CD4-positive, alpha-beta memory T cell (primary cell): Measurements from ENCODE around the gene NUDT16L1. TPM values are rescaled to one million over a fixed set of nuclear protein-coding genes. Genes with fewer than 3 reads are reported as not detected.

Source experiments
- CTCF ChIA-PET: fragments of 350-600 bp; sonication (Branson Sonifier 250); formaldehyde crosslinking; loops from one replicate; lab custom pipeline; 2021; ENCODE audit warnings: inconsistent platforms; ENCODE audit not compliant: partially characterized antibody; lab: Charles Lee
- POLR2A ChIA-PET: fragments of 350-600 bp; sonication (Branson Sonifier 250); formaldehyde crosslinking; loops from one replicate; lab custom pipeline; 2021; ENCODE audit not compliant: partially characterized antibody; lab: Charles Lee
- DNase-seq, 5 donors: peaks; one replicate each; pipeline versions ENCODE4 v3.0.0 to v3.0.0-alpha.2; 2020 to 2022; ENCODE audit warnings: mixed read lengths in 1 of 5
- H3K27ac ChIP-seq: one replicate; pipeline ENCODE4 v1.7.0; 2013; ENCODE audit warnings: low read depth, low read length
- H3K27me3 ChIP-seq: 2 replicates; pipeline ENCODE4 v1.7.0; 2013; ENCODE audit warnings: mild to moderate bottlenecking, low read length, moderate library complexity; ENCODE audit not compliant: insufficient read depth
- H3K36me3 ChIP-seq: 2 replicates; pipeline ENCODE4 v1.7.0; 2013; ENCODE audit warnings: mild to moderate bottlenecking, low read length, moderate library complexity; ENCODE audit not compliant: insufficient read depth
- H3K4me1 ChIP-seq: 2 replicates; pipeline ENCODE4 v1.7.0; 2013; ENCODE audit warnings: mild to moderate bottlenecking, low read length, moderate library complexity; ENCODE audit not compliant: insufficient read depth
- H3K4me3 ChIP-seq, 2 donors: one replicate each; pipeline ENCODE4 v1.7.0; 2013; ENCODE audit warnings: low read length in 2 of 2, mild to moderate bottlenecking in 1 of 2
- H3K9me3 ChIP-seq, 2 donors: one replicate each; pipeline ENCODE4 v1.7.0; 2013; ENCODE audit warnings: low read length in 2 of 2, control low read depth in 1 of 2; ENCODE audit not compliant: control insufficient read depth in 1 of 2
- H3K27ac Mint-ChIP-seq, 7 donors: one replicate each; pipeline ENCODE4 v1.8.0; 2020 to 2021; ENCODE audit warnings: mixed read lengths in 7 of 7, mild to moderate bottlenecking in 6 of 7, inconsistent platforms in 3 of 7, moderate library complexity in 3 of 7
- H3K27me3 Mint-ChIP-seq, 2 donors: one replicate each; pipeline ENCODE4 v1.8.0; 2020 to 2021; ENCODE audit warnings: mixed read lengths in 2 of 2
- H3K36me3 Mint-ChIP-seq, 2 donors: one replicate each; pipeline ENCODE4 v1.8.0; 2020 to 2021; ENCODE audit warnings: mixed read lengths in 2 of 2, inconsistent platforms in 1 of 2, mild to moderate bottlenecking in 1 of 2
- H3K4me1 Mint-ChIP-seq, 4 donors: one replicate each; pipeline ENCODE4 v1.8.0; 2020 to 2021; ENCODE audit warnings: mixed read lengths in 4 of 4, mild to moderate bottlenecking in 1 of 4
- H3K4me3 Mint-ChIP-seq, 8 donors: one replicate each; pipeline ENCODE4 v1.8.0; 2020 to 2021; ENCODE audit warnings: mixed read lengths in 8 of 8, mild to moderate bottlenecking in 7 of 8, moderate library complexity in 6 of 8, inconsistent platforms in 3 of 8
- H3K9me3 Mint-ChIP-seq, 8 donors: one replicate each; pipeline ENCODE4 v1.8.0; 2020 to 2021; ENCODE audit warnings: mixed read lengths in 8 of 8, mild to moderate bottlenecking in 5 of 8, inconsistent platforms in 3 of 8, moderate library complexity in 1 of 8
- intact Hi-C: fragments of 100-400 bp; cut with micrococcal nuclease; formaldehyde crosslinking; loops from one replicate; pipeline ENCODE4 v1.15.1; 2023
- polyA plus RNA-seq, 2 donors: library from polyadenylated mRNA; unstranded; fragments of 300-500 nt; fragmentation: Illumina TruSeq; gene quantifications; one replicate each; pipeline ENCODE4 v1.2.3, GENCODE V29; 2021
- total RNA-seq, 2 experiments: library from RNA; stranded (reverse); gene quantifications; one replicate each; pipeline ENCODE4 v1.2.3, GENCODE V29; 2021

NUDT16L1 gene
- total and polyA plus RNA-seq, 4 experiments from 2014 or later = 52.4 to 125 (median 66.9) TPM

DNA sequence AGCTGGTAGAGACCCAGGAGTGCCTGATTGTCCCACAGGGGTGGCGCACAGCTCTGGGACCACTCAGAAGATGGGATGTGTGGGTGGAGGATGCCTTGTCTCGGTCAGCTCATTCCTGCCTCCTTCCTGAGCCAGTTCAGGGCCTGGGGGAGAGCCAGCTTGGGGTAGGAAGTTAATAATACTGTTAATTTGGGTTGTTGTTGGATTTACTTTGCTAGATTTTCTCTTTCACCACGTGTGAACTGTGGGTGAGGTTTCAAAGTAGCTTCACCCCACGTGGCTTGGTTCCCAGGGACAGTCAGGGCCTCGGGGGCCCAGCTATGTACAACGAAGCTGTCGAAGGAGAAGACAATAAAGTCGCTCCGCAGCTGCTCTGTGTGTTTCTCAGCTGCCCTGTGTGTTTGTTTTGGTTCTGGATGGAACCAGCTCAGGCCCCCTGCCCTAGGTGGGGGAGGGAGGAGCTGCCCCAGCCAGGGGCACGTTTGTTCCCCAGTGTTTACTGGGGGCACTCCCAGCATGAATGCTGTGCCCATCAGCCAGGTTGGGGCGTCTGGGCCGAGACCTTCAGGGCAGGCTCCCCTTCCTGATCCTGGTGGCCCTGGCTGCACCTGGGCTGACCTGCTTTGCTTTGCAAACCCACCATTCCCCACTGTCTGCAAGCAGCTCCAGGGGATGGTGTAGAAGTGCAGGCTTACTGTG is 2.3 kb downstream of the NUDT16L1 start:
- no peak for DNase-seq
- H3K27ac ChIP-seq = no peak overlapping the region

DNA sequence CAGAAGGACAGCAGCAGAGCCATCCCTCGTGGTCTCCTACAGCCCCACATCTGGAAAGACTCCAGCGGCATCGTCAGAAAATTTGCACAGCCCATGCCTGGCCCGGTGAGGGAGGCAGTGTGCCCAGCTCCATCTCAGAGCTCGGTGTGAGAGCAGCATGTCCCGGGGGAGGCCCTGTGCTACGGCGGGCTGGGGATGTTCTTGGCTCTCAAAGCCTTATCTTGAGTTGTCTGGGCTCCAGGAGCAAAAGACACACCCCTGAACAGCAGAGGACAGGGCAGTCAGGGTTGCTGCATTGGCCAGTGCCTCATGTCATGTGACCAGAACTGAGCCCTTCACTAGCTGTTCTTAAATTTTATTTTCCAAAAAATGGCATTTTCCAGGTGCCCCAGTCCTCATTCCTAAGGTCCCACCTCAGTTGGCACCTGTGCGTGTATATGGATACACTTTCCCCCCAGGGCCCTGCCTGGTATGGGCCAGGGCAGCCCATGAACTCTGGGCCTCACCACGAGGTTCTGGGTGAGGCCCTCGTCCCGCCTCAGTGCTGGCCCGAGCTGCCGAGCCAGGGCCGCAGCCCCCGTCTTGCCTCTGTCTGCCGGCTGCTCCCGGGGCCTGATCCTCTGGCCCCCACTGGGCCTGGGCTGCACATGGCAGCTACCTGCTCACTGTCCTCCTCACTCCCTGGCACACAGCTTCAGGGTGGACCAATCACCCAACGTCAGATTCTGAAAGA is 3.0 kb downstream of the NUDT16L1 start:
- H3K4me1 Mint-ChIP-seq = peaks cover 0 to 25% (median 14%) of the 10 kb centered on the region in 4 donors
- peaks cover 10 to 29% of the 10 kb centered on the region in 2 donors for H3K36me3 Mint-ChIP-seq
- H3K4me1 ChIP-seq = peaks cover 30% of the 10 kb centered on the region
- no peaks in the 10 kb centered on the region for H3K9me3 ChIP-seq
- H3K9me3 Mint-ChIP-seq = no peaks in the 10 kb centered on the region
- peaks cover 33% of the 10 kb centered on the region for H3K36me3 ChIP-seq
- H3K27me3 Mint-ChIP-seq = no peaks in the 10 kb centered on the region
- H3K27me3 ChIP-seq = no peaks in the 10 kb centered on the region
- H3K4me3 ChIP-seq = no peak overlapping the region
- DNase-seq = no peak
- peak overlapping the region in 2 of 7 donors; percentile 32 to 59 for H3K27ac Mint-ChIP-seq
- CTCF ChIA-PET = interaction anchor here (1.1 to 1.4 kb wide), 3 partner anchors 9 to 79 kb away, joined by 3 to 4 read pairs (median 3); no protein-coding TSS in a partner anchor
- POLR2A ChIA-PET = interaction anchor here (1.1 to 6.1 kb wide), 9 partner anchors 10 to 106 kb away, joined by 3 to 40 read pairs (median 18); partner anchors contain the start of genes ANKS3, DNAAF8, MGRN1 and ROGDI
- H3K27ac ChIP-seq = no peak overlapping the region
- intact Hi-C loops = no loop called here
- peak overlapping the region in 4 of 8 donors; percentile 13 to 63 (median 42) for H3K4me3 Mint-ChIP-seq

More for the DNA sequence above, 2.3 kb downstream of the NUDT16L1 start:
- H3K4me1 ChIP-seq = peaks cover 27% of the 10 kb centered on the region
- H3K4me3 ChIP-seq = no peak overlapping the region
- H3K27ac Mint-ChIP-seq = peak overlapping the region in 5 of 7 donors; percentile 30 to 86 (median 61)
- CTCF ChIA-PET = interaction anchor here (0.5 to 1.4 kb wide), 4 partner anchors 9 to 79 kb away, joined by 3 to 4 read pairs (median 3); no protein-coding TSS in a partner anchor
- intact Hi-C loops = no loop called here
- POLR2A ChIA-PET = interaction anchor here (0.9 to 6.1 kb wide), 11 partner anchors 9 to 107 kb away, joined by 3 to 40 read pairs (median 8); partner anchors contain the start of genes ANKS3, DNAAF8, MGRN1 and ROGDI
- peaks cover 29% of the 10 kb centered on the region for H3K36me3 ChIP-seq
- peaks cover 0 to 25% (median 14%) of the 10 kb centered on the region in 4 donors for H3K4me1 Mint-ChIP-seq
- no peaks in the 10 kb centered on the region for H3K27me3 ChIP-seq
- H3K36me3 Mint-ChIP-seq = peaks cover 10 to 29% of the 10 kb centered on the region in 2 donors
- no peaks in the 10 kb centered on the region for H3K9me3 ChIP-seq
- peak overlapping the region; percentile 8 to 88 (median 64) for H3K4me3 Mint-ChIP-seq
- no peaks in the 10 kb centered on the region for H3K27me3 Mint-ChIP-seq
- no peaks in the 10 kb centered on the region for H3K9me3 Mint-ChIP-seq

DNA sequence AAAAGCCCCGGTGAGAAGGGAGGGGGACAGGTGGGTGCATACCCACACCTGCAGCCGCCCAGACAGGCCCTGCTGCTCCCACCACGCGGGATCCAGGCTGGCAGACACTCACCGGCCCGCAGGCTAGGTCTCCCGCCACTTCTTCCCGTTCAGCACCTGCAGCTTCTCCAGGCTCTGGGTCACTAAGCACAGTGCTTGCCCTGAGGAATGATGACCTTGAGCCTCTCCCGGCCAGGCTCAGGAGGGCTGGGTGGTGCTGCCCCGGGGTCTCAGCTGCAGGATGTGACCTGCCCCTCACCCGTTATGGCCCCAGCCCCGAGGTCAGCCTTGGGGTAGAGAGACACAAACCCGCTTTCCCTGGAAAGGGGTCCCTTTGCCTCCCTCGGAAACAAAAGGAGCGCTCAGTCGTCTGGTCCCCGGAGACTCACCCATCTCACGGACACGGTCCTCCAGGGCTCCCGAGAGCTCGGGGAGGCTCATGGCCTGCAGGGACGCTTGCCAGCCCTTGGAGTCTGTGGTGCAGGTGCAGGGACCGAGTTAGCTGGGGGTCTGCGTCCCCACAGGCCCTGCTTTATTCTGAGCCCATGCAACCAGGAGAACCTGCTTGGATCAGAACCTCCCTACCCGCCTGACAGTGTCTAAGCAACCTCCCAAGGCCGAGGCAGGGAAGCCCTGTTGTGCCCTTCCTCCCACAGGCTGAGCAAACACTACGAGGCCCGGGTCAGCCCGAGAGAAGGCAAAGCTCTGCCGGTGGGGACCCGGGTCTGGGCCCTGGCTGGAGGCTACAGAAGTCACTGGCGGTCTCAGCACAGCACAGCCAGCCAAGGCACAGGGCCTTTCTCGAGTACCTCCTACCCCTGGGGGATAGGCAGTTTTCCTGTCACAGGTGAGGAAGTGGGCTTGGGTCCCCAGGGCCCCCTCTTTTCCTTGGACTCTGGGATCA is 3.8 kb downstream of the NUDT16L1 start:
- DNase-seq = no peak
- H3K4me1 ChIP-seq = peaks cover 30% of the 10 kb centered on the region

DNA sequence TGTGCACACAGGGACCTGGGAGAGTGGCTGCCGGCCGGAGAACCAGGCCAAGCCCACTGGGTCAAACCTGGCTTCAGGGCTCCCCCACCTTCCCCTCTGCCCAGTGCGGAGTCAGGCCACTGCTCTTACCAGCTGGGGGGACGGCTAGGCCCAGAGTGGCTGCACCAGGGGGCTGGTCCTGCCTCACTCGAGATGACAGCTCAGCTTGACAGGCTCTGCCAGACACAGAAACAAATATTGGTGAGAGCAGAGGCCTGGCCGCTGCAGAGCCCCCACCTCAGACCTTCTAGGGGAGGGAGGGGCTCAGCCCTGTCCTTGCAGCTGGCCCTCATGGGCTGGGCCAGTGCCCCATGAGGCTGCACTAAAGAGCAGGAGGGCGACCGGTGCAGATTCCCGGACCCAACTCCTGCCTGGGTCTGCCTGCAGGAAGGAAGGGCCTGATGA is 4.5 kb downstream of the NUDT16L1 start:
- Histone ChIP-seq H3K27ac (no peak overlapping the region), H3K36me3 (peaks cover 33% of the 10 kb centered on the region), H3K27me3 (no peaks in the 10 kb centered on the region), H3K4me1 (peaks cover 23% of the 10 kb centered on the region), H3K4me3 (no peak overlapping the region), H3K9me3 (no peaks in the 10 kb centered on the region)
- Mint-ChIP-seq H3K4me3 (no peak overlapping the region), H3K36me3 (peaks cover 10 to 33% of the 10 kb centered on the region in 2 donors), H3K9me3 (no peaks in the 10 kb centered on the region), H3K4me1 (peaks cover 0 to 18% (median 7%) of the 10 kb centered on the region in 4 donors), H3K27ac (peak overlapping the region in 1 of 7 donors; percentile 48), H3K27me3 (no peaks in the 10 kb centered on the region)
- ChIA-PET CTCF (no interaction called here), POLR2A (interaction anchor here (2.0 kb wide), 1 partner anchor 37 kb away, joined by 5 read pairs; the partner anchor contains the start of genes ANKS3 and DNAAF8)
- DNase-seq = no peak
- intact Hi-C loops = no loop called here

More for the DNA sequence above, 3.8 kb downstream of the NUDT16L1 start:
- CTCF ChIA-PET = no interaction called here
- peaks cover 10 to 31% of the 10 kb centered on the region in 2 donors for H3K36me3 Mint-ChIP-seq
- H3K4me3 Mint-ChIP-seq = peak overlapping the region in 1 of 8 donors; percentile 39
- no peaks in the 10 kb centered on the region for H3K27me3 Mint-ChIP-seq
- POLR2A ChIA-PET = interaction anchor here (2.0 to 4.3 kb wide), 2 partner anchors 37 to 70 kb away, joined by 5 to 27 read pairs; partner anchors contain the start of genes ANKS3, DNAAF8 and ZNF500
- intact Hi-C loops = no loop called here
- no peaks in the 10 kb centered on the region for H3K27me3 ChIP-seq
- H3K27ac Mint-ChIP-seq = peak overlapping the region in 1 of 7 donors; percentile 59
- no peaks in the 10 kb centered on the region for H3K9me3 Mint-ChIP-seq
- no peak overlapping the region for H3K4me3 ChIP-seq
- peaks cover 0 to 25% (median 13%) of the 10 kb centered on the region in 4 donors for H3K4me1 Mint-ChIP-seq
- H3K9me3 ChIP-seq = no peaks in the 10 kb centered on the region
- H3K27ac ChIP-seq = no peak overlapping the region
- peaks cover 33% of the 10 kb centered on the region for H3K36me3 ChIP-seq

DNA sequence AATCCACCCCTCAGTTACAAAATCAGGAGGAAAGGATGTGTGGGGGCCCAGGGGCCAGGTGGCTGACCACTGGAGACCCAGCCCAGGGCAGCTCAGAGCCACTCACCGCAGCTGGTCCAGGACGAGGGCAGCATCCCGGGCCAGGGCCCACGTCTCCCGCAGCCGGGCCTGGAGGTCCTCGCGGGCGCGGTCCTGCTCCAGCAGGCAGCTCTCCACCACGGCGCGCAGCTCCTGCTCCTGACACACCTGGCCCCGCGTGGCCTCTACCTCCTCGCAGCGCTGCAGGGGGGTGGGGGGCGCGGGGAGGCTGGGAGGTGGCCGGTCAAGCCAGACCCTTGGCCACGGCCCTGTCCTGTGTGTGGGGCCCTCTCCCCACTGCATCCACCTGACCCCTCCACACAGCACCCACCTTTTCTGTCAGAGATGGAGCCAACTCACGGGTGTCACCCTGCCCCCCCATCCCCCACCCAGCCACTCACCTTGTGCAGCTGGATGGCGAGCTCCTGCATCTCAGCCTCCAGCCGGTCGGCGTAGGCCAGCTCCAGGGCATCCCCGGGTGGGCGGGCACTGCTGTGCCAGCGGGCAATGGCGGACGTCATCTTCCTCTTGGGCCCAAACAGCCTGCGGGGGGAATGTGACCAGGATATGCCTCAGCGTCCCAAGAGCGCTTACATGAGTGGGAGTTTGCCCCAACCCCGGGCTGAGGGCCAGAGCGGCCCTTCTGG is 5.1 kb downstream of the NUDT16L1 start:
- intact Hi-C loops = no loop called here
- POLR2A ChIA-PET = interaction anchor here (2.0 to 2.2 kb wide), 2 partner anchors 36 kb away, joined by 5 to 16 read pairs; partner anchors contain the start of genes ANKS3 and DNAAF8
- no peak overlapping the region for H3K4me3 Mint-ChIP-seq
- H3K36me3 Mint-ChIP-seq = peaks cover 10 to 30% of the 10 kb centered on the region in 2 donors
- H3K9me3 Mint-ChIP-seq = no peaks in the 10 kb centered on the region
- H3K36me3 ChIP-seq = peaks cover 33% of the 10 kb centered on the region
- CTCF ChIA-PET = no interaction called here
- no peaks in the 10 kb centered on the region for H3K9me3 ChIP-seq
- H3K4me1 ChIP-seq = peaks cover 20% of the 10 kb centered on the region
- H3K27me3 Mint-ChIP-seq = no peaks in the 10 kb centered on the region
- H3K27ac ChIP-seq = no peak overlapping the region
- no peaks in the 10 kb centered on the region for H3K27me3 ChIP-seq
- no peak overlapping the region for H3K4me3 ChIP-seq
- peaks cover 0 to 14% (median 7%) of the 10 kb centered on the region in 4 donors for H3K4me1 Mint-ChIP-seq
- no peak for DNase-seq
- peak overlapping the region in 2 of 7 donors; percentile 36 to 48 for H3K27ac Mint-ChIP-seq
